CD14-positive monocyte (primary cell): ENCODE results near the gene OR4S2. TPM values are rescaled to one million over a fixed set of nuclear protein-coding genes. Genes with fewer than 3 reads are reported as not detected.

Experiments
- DNase-seq, 3 donors: peaks; one replicate each; pipeline ENCODE4 v3.0.0-alpha.2; 2011 to 2022
- H2AFZ ChIP-seq: 2 replicates; pipeline ENCODE4 v1.6.0; 2012; ENCODE audit warnings: mild to moderate bottlenecking, low read depth, low read length, inconsistent platforms; ENCODE audit not compliant: insufficient read depth, poor library complexity, severe bottlenecking
- H3K27ac ChIP-seq, 2 donors: 1 replicate in 1 of 2; 2 replicates in 1 of 2; pipeline ENCODE4 v1.5.1; 2012 to 2013; ENCODE audit warnings: low read length in 2 of 2, control low read depth in 1 of 2, inconsistent platforms in 1 of 2, low read depth in 1 of 2, mild to moderate bottlenecking in 1 of 2
- H3K27me3 ChIP-seq, 2 donors: one replicate each; pipeline versions ENCODE4 v1.6.0 to v1.6.1; 2011 to 2013; ENCODE audit warnings: low read length in 2 of 2; ENCODE audit not compliant: control insufficient read depth in 2 of 2, insufficient read depth in 2 of 2
- H3K36me3 ChIP-seq, 2 donors: replicated peaks in 1 of 2; 1 replicate in 1 of 2; 2 replicates in 1 of 2; pipeline versions ENCODE4 v1.5.1 to v1.6.1; 2012 to 2013; ENCODE audit warnings: low read length in 2 of 2, control low read depth in 1 of 2, inconsistent platforms in 1 of 2, mild to moderate bottlenecking in 1 of 2; ENCODE audit not compliant: insufficient read depth in 2 of 2, control insufficient read depth in 1 of 2
- H3K4me1 ChIP-seq, 2 donors: 1 replicate in 1 of 2; 2 replicates in 1 of 2; pipeline versions ENCODE4 v1.5.1 to v1.6.1; 2012 to 2013; ENCODE audit warnings: low read length in 2 of 2, control low read depth in 1 of 2, inconsistent platforms in 1 of 2, mild to moderate bottlenecking in 1 of 2, moderate library complexity in 1 of 2; ENCODE audit not compliant: insufficient read depth in 2 of 2, control insufficient read depth in 1 of 2
- H3K4me2 ChIP-seq: replicated peaks from 2 replicates; pipeline ENCODE3; 2012; ENCODE audit warnings: low read length, moderate library complexity, mild to moderate bottlenecking; ENCODE audit not compliant: poor library complexity, severe bottlenecking; ENCODE audit errors: extremely low read depth
- H3K4me3 ChIP-seq, 3 experiments: fragments of 200-600 bp in 1 of 3; sonication (generic) in 1 of 3; replicated peaks in 1 of 3; 1 replicate in 2 of 3; 2 replicates in 1 of 3; pipeline ENCODE4 v1.5.1; 2011 to 2013; ENCODE audit warnings: low read length in 3 of 3, mild to moderate bottlenecking in 3 of 3, control low read depth in 2 of 3, low read depth in 2 of 3, inconsistent platforms in 1 of 3, moderate library complexity in 1 of 3
- H3K79me2 ChIP-seq: 2 replicates; pipeline ENCODE4 v1.6.0; 2012; ENCODE audit warnings: mild to moderate bottlenecking, control low read depth, inconsistent platforms, low read length, moderate library complexity; ENCODE audit not compliant: insufficient read depth
- H3K9ac ChIP-seq: 2 replicates; pipeline ENCODE4 v1.6.0; 2017; ENCODE audit warnings: low read length, mild to moderate bottlenecking; ENCODE audit not compliant: insufficient read depth, poor library complexity, severe bottlenecking
- H3K9me3 ChIP-seq, 2 donors: replicated peaks in 1 of 2; 1 replicate in 1 of 2; 2 replicates in 1 of 2; pipeline versions ENCODE4 v1.5.1 to v1.6.1; 2012 to 2013; ENCODE audit warnings: low read length in 2 of 2, control low read depth in 1 of 2; ENCODE audit not compliant: control insufficient read depth in 1 of 2, insufficient read depth in 1 of 2
- H4K20me1 ChIP-seq: 2 replicates; pipeline ENCODE4 v1.6.0; 2012; ENCODE audit warnings: mild to moderate bottlenecking, low read length, control low read depth, moderate library complexity; ENCODE audit not compliant: insufficient read depth
- H3K27ac Mint-ChIP-seq, 7 donors: one replicate each; pipeline ENCODE4 v1.8.0; 2020; ENCODE audit warnings: mild to moderate bottlenecking in 7 of 7, mixed read lengths in 7 of 7, moderate library complexity in 6 of 7, inconsistent platforms in 2 of 7
- H3K27me3 Mint-ChIP-seq, 3 donors: one replicate each; pipeline ENCODE4 v1.8.0; 2021 to 2022; ENCODE audit warnings: low read depth in 3 of 3, mild to moderate bottlenecking in 3 of 3, mixed read lengths in 3 of 3, moderate library complexity in 3 of 3, inconsistent platforms in 1 of 3
- H3K36me3 Mint-ChIP-seq, 2 donors: one replicate each; pipeline ENCODE4 v1.8.0; 2020; ENCODE audit warnings: mixed read lengths in 2 of 2, inconsistent platforms in 1 of 2, mild to moderate bottlenecking in 1 of 2
- H3K4me1 Mint-ChIP-seq: one replicate; pipeline ENCODE4 v1.8.0; 2020; ENCODE audit warnings: mild to moderate bottlenecking, mixed read lengths
- H3K4me3 Mint-ChIP-seq, 2 donors: one replicate each; pipeline ENCODE4 v1.8.0; 2020; ENCODE audit warnings: mild to moderate bottlenecking in 2 of 2, mixed read lengths in 2 of 2, moderate library complexity in 1 of 2
- H3K9me3 Mint-ChIP-seq, 7 donors: one replicate each; pipeline ENCODE4 v1.8.0; 2020 to 2022; ENCODE audit warnings: mixed read lengths in 7 of 7, mild to moderate bottlenecking in 6 of 7, moderate library complexity in 6 of 7, inconsistent platforms in 2 of 7
- WGBS: methylation state at CpG from one replicate; pipeline ENCODE4 v1.1.5; 2013; ENCODE audit warnings: missing lambda C conversion rate; ENCODE audit not compliant: insufficient coverage; 5-methylcytosine and 5-hydroxymethylcytosine counted together
- intact Hi-C, 2 donors: fragments of 100-400 bp; cut with micrococcal nuclease; formaldehyde crosslinking; loops; one replicate each; pipeline versions ENCODE4 v1.15.0 to v1.15.1; 2023
- polyA plus RNA-seq, 3 donors: library from polyadenylated mRNA; depleted of rRNA in 1 of 3; unstranded in 2 of 3; stranded (reverse) in 1 of 3; fragments of 300-500 nt in 2 of 3; fragments of >200 nt in 1 of 3; fragmentation: Illumina TruSeq in 2 of 3; gene quantifications; 1 replicate in 2 of 3; 2 replicates in 1 of 3; pipeline ENCODE4 v1.2.3, GENCODE V29; 2012 to 2021
- TF ChIP-seq, protein P1 (sequence below): fragments of 200-600 bp; IDR thresholded peaks from one replicate; pipeline ENCODE4 v1.8.0; 2022; ENCODE audit warnings: antibody characterized with exemption, mild to moderate bottlenecking

OR4S2 gene
- polyA plus RNA-seq, 3 donors = not detected

DNA sequence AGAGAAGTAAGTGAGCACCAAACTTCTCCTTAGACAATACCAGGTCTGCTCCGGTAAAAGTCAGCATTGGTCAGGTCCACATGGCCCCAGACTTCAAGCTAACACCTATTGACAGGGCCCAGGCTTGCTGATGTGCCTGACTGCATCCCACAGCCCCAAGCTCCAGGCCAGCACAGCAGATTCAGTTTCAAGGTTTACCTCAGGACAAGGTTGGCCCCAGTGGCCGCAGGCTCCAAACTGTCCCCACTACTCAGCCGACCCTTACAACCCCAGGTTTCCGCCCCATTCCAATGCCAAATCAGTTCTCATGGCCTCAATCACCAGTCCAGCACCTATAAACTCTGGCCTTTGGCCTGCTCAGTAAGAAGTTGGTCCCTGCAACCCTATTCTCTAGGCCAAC lies 53.3 kb downstream of the OR4S2 start:
- Histone ChIP-seq H4K20me1 (no peaks in the 10 kb centered on the region), H2AFZ (no peak overlapping the region), H3K4me2 (no peak overlapping the region), H3K9me3 (peaks cover 18 to 21% of the 10 kb centered on the region in 2 donors), H3K79me2 (no peaks in the 10 kb centered on the region), H3K27ac (no peak overlapping the region), H3K9ac (no peak overlapping the region), H3K36me3 (no peaks in the 10 kb centered on the region), H3K27me3 (no peaks in the 10 kb centered on the region), H3K4me1 (no peaks in the 10 kb centered on the region), H3K4me3 (no peak overlapping the region)
- Mint-ChIP-seq H3K4me3 (no peak overlapping the region), H3K9me3 (peaks cover 4 to 19% (median 8%) of the 10 kb centered on the region in 7 donors), H3K4me1 (no peaks in the 10 kb centered on the region), H3K36me3 (no peaks in the 10 kb centered on the region), H3K27me3 (peaks cover 0 to 2% (median 0%) of the 10 kb centered on the region in 3 donors), H3K27ac (no peak overlapping the region)
- no peak for DNase-seq
- WGBS = 91% methylated on average over 4 of the region's 4 CpGs
- intact Hi-C loops = no loop called here
- TF ChIP-seq, protein P1, sequence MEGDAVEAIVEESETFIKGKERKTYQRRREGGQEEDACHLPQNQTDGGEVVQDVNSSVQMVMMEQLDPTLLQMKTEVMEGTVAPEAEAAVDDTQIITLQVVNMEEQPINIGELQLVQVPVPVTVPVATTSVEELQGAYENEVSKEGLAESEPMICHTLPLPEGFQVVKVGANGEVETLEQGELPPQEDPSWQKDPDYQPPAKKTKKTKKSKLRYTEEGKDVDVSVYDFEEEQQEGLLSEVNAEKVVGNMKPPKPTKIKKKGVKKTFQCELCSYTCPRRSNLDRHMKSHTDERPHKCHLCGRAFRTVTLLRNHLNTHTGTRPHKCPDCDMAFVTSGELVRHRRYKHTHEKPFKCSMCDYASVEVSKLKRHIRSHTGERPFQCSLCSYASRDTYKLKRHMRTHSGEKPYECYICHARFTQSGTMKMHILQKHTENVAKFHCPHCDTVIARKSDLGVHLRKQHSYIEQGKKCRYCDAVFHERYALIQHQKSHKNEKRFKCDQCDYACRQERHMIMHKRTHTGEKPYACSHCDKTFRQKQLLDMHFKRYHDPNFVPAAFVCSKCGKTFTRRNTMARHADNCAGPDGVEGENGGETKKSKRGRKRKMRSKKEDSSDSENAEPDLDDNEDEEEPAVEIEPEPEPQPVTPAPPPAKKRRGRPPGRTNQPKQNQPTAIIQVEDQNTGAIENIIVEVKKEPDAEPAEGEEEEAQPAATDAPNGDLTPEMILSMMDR = no peak

Other genes starting within 250 kb of the OR4S2 start
- not detected for gene OR4C15, start 93.9 kb upstream of the OR4S2 start, polyA plus RNA-seq
- gene OR4C16, start 76.2 kb upstream of the OR4S2 start, polyA plus RNA-seq = not detected
- gene OR4C11, start 40.7 kb upstream of the OR4S2 start, polyA plus RNA-seq = not detected
- gene OR4P4, start 13.2 kb upstream of the OR4S2 start, polyA plus RNA-seq = not detected
- not detected for gene OR4C6, start 13.9 kb downstream of the OR4S2 start, polyA plus RNA-seq
- not detected for gene OR5D13, start 125.1 kb downstream of the OR4S2 start, polyA plus RNA-seq
- gene OR5D14, start 147.2 kb downstream of the OR4S2 start, polyA plus RNA-seq = not detected
- gene OR5L1, start 163.0 kb downstream of the OR4S2 start, polyA plus RNA-seq = not detected
- gene OR5D18, start 171.3 kb downstream of the OR4S2 start, polyA plus RNA-seq = not detected
- gene OR5L2, start 178.9 kb downstream of the OR4S2 start, polyA plus RNA-seq = not detected
- gene OR5D16, start 190.4 kb downstream of the OR4S2 start, polyA plus RNA-seq = not detected
- gene TRIM51, start 235.0 kb downstream of the OR4S2 start, polyA plus RNA-seq = not detected